ENCODE measurements around the gene POLG. TPM values are rescaled to one million over a fixed set of nuclear protein-coding genes. Genes with fewer than 3 reads are reported as not detected.

Gene POLG
- polyA plus RNA-seq, 1 of the 3 experiments (the other 2 are of a cell fraction), result 24.9 TPM

DNA sequence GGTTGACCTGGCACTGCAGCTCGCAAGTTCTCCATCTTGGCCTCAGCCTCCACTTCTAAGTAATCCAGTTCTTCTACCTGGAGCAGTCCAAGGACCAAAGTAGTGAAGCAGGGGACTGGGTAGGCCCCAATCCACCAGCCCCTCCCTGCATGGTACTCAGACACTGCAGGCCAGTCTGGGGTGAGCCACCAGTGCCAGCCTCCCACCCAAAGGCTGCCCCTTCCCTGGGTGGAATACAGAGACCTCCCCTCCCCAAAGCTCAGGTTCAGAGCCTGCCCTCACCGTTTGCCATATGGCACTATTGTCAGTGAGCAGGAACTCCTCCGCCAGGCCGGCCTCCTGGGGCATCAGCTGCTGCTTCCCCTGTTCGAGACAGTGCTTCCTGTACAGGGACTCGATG, 10.8 kb downstream of the POLG start (continued):
- TF ChIP-seq PBX3 (IDR thresholded peaks at IDR 0.05) (no peak), RFX5 (IDR thresholded peaks at IDR 0.05; ENCODE audit: low read length) (no peak)

GRCh38 chr15:89322822-89323221, 11.8 kb downstream of the POLG start:
- peaks cover 54 to 98% of the 10 kb centered on the region in 2 experiments for H3K36me3 ChIP-seq (replicated peaks in 1 of 2; ENCODE audit: control insufficient read depth in 1 of 2, insufficient read depth in 2 of 2, low read length in 1 of 2)
- ChIA-PET CTCF (interaction anchor here (0.8 to 8.1 kb wide), 4 partner anchors 10 to 324 kb away, joined by 3 to 30 read pairs (median 4); no protein-coding TSS in a partner anchor), POLR2A (interaction anchor here (0.8 kb wide), 1 partner anchor 79 kb away, joined by 3 read pairs; the partner anchor contains the start of gene FANCI)
- no peak for DNase-seq
- no peak overlapping the region for H3K27ac ChIP-seq (ENCODE audit: low read depth in 2 of 2, low read length in 1 of 2)
- no peaks in the 10 kb centered on the region for H3K4me1 ChIP-seq (ENCODE audit: control insufficient read depth in 1 of 2, insufficient read depth in 2 of 2, low read depth in 1 of 2, low read length in 1 of 2)
- TF ChIP-seq FOXJ3 (CRISPR knock-in tag; IDR thresholded peaks at IDR 0.05) (no peak), CHD2 (IDR thresholded peaks at IDR 0.05; ENCODE audit: low read length, partially characterized antibody) (no peak), IRF3 (IDR thresholded peaks at IDR 0.05; ENCODE audit: low read depth, low read length) (no peak), FOSL2 (IDR thresholded peaks at IDR 0.05; ENCODE audit: borderline replicate concordance, low read depth) (no peak), FOXM1 (IDR thresholded peaks at IDR 0.05; ENCODE audit: low read depth) (no peak), TEAD4 (IDR thresholded peaks at IDR 0.05; ENCODE audit: borderline replicate concordance, insufficient read depth) (no peak), USF1 (IDR thresholded peaks at IDR 0.05; ENCODE audit: borderline replicate concordance, low read depth) (no peak), EZH2phosphoT487 (IDR thresholded peaks at IDR 0.05; ENCODE audit: borderline replicate concordance, low read depth) (no peak), GATA2 (CRISPR knock-in tag; IDR thresholded peaks at IDR 0.05) (no peak), RAD21 (IDR thresholded peaks at IDR 0.05; ENCODE audit: low read length) (no peak), MXI1 (IDR thresholded peaks at IDR 0.05; ENCODE audit: low read depth, low read length) (no peak), NRF1 (IDR thresholded peaks at IDR 0.05; ENCODE audit: low read depth, low read length) (no peak), JUND (IDR thresholded peaks at IDR 0.05) (no peak), PBX3 (IDR thresholded peaks at IDR 0.05) (no peak), GABPA (IDR thresholded peaks at IDR 0.05; ENCODE audit: low read depth) (no peak), RCOR1 (IDR thresholded peaks at IDR 0.05; ENCODE audit: low read length) (no peak)
- TF ChIP-seq, protein P1, sequence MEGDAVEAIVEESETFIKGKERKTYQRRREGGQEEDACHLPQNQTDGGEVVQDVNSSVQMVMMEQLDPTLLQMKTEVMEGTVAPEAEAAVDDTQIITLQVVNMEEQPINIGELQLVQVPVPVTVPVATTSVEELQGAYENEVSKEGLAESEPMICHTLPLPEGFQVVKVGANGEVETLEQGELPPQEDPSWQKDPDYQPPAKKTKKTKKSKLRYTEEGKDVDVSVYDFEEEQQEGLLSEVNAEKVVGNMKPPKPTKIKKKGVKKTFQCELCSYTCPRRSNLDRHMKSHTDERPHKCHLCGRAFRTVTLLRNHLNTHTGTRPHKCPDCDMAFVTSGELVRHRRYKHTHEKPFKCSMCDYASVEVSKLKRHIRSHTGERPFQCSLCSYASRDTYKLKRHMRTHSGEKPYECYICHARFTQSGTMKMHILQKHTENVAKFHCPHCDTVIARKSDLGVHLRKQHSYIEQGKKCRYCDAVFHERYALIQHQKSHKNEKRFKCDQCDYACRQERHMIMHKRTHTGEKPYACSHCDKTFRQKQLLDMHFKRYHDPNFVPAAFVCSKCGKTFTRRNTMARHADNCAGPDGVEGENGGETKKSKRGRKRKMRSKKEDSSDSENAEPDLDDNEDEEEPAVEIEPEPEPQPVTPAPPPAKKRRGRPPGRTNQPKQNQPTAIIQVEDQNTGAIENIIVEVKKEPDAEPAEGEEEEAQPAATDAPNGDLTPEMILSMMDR (IDR thresholded peaks at IDR 0.05), result no peak
- TF ChIP-seq, protein P2, sequence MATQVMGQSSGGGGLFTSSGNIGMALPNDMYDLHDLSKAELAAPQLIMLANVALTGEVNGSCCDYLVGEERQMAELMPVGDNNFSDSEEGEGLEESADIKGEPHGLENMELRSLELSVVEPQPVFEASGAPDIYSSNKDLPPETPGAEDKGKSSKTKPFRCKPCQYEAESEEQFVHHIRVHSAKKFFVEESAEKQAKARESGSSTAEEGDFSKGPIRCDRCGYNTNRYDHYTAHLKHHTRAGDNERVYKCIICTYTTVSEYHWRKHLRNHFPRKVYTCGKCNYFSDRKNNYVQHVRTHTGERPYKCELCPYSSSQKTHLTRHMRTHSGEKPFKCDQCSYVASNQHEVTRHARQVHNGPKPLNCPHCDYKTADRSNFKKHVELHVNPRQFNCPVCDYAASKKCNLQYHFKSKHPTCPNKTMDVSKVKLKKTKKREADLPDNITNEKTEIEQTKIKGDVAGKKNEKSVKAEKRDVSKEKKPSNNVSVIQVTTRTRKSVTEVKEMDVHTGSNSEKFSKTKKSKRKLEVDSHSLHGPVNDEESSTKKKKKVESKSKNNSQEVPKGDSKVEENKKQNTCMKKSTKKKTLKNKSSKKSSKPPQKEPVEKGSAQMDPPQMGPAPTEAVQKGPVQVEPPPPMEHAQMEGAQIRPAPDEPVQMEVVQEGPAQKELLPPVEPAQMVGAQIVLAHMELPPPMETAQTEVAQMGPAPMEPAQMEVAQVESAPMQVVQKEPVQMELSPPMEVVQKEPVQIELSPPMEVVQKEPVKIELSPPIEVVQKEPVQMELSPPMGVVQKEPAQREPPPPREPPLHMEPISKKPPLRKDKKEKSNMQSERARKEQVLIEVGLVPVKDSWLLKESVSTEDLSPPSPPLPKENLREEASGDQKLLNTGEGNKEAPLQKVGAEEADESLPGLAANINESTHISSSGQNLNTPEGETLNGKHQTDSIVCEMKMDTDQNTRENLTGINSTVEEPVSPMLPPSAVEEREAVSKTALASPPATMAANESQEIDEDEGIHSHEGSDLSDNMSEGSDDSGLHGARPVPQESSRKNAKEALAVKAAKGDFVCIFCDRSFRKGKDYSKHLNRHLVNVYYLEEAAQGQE (IDR thresholded peaks at IDR 0.05; ENCODE audit: low read depth, low read length), result no peak
- no peak overlapping the region for H3K4me2 ChIP-seq
- H2AFZ ChIP-seq (ENCODE audit: low read depth), result no peak overlapping the region
- H3K9ac ChIP-seq, result no peak overlapping the region
- WGBS (ENCODE audit: low lambda C conversion rate), result 94% methylated on average over 15 of the region's 15 CpGs
- H3K79me2 ChIP-seq (ENCODE audit: insufficient read depth), result no peaks in the 10 kb centered on the region; the same call in 1 of the 2 replicates
- no peak overlapping the region for H3K4me3 ChIP-seq (ENCODE audit: low read depth in 2 of 2, low read length in 1 of 2)
- no peaks in the 10 kb centered on the region for H3K9me2 ChIP-seq
- no peaks in the 10 kb centered on the region for H3K9me3 ChIP-seq
- H3F3A ChIP-seq (replicated peaks; ENCODE audit: insufficient read depth), result peaks cover 3% of the 10 kb centered on the region
- no peaks in the 10 kb centered on the region for H3K27me3 ChIP-seq (ENCODE audit: insufficient read depth)
- H4K20me1 ChIP-seq (ENCODE audit: insufficient read depth), result no peaks in the 10 kb centered on the region

Measured in SK-N-SH (cell line).